ENCODE results near the gene BTBD6. TPM values are rescaled to one million over a fixed set of nuclear protein-coding genes. Genes with fewer than 3 reads are reported as not detected.
A peak's percentile ranks its signal among the peaks of the same experiment; 100 is the strongest.

BTBD6 gene
- total RNA-seq, 1 experiment from 2014 or later = 0.26 TPM

DNA sequence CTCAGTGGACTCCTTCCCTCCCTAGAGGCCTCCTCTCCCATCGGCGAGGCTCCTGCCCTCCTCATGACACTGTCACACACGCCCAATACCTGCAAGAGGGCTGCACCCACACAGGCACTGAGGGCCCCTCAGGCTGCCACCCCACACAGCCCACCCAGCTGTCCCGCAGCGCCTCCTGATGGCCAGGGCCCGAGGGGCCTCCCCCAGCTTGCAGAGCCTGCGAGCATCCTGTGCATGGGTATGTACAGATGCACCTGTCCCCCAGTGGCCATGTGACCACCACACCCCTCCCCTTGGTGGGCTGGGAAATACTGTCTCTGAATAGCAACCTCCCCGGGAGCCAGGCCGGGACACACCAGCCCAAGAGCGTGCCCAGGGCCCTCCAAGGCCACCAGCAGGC is 48.3 kb upstream of the BTBD6 start:
- no peak for DNase-seq (ENCODE audit: low read depth, low spot score)
- no peak for TF ChIP-seq TCF7L2 (IDR thresholded peaks at IDR 0.05; ENCODE audit: low read depth, low read length)
- no peak for TF ChIP-seq SIN3A (IDR thresholded peaks at IDR 0.05; ENCODE audit: borderline replicate concordance, insufficient read depth, low read depth, low read length)
- peak; percentile 42; the same call in 1 of the 2 replicates for TF ChIP-seq CTCF (IDR thresholded peaks at IDR 0.05)
- TF ChIP-seq POLR2AphosphoS5 (IDR thresholded peaks at IDR 0.05; ENCODE audit: low read depth, low read length) = no peak
- no peak for ATAC-seq
- CTCF ChIA-PET = no interaction called here
- intact Hi-C loops (cut with micrococcal nuclease; ENCODE audit: unreplicated experiment) (loop anchor here (5.0 kb wide), 1 partner anchor 82 kb away; no protein-coding TSS in a partner anchor), in situ Hi-C loops (cut with HindIII; ENCODE audit: low pct_unique_long_range_greater_than_20kb, low sequenced_read_pairs) (no loop called here)
- POLR2A ChIA-PET = no interaction called here
- Histone ChIP-seq H3K4me1 (ENCODE audit: control insufficient read depth, insufficient read depth, low read length) (peaks cover 4% of the 10 kb centered on the region; the same call in 1 of the 2 replicates), H3K27ac (ENCODE audit: low read length) (no peak overlapping the region), H3K36me3 (ENCODE audit: control insufficient read depth, insufficient read depth, low read length) (no peaks in the 10 kb centered on the region), H3K9me3 (ENCODE audit: control insufficient read depth, insufficient read depth, low read depth, low read length) (no peaks in the 10 kb centered on the region), H3K4me3 (ENCODE audit: low read depth in 2 of 2, low read length in 2 of 2) (no peak overlapping the region), H3K27me3 (ENCODE audit: control insufficient read depth, insufficient read depth, low read length) (no peaks in the 10 kb centered on the region)
- no TSS peak for BruUV-seq (replicated peaks)

GRCh38 chr14:105200641-105201040 is 47.7 kb upstream of the BTBD6 start:
- no peaks in the 10 kb centered on the region for H3K27me3 ChIP-seq (ENCODE audit: control insufficient read depth, insufficient read depth, low read length)
- no peak overlapping the region for H3K4me3 ChIP-seq (ENCODE audit: low read depth in 2 of 2, low read length in 2 of 2)
- peaks cover 4% of the 10 kb centered on the region; the same call in 1 of the 2 replicates for H3K4me1 ChIP-seq (ENCODE audit: control insufficient read depth, insufficient read depth, low read length)
- BruUV-seq (replicated peaks) = no TSS peak
- ChIA-PET CTCF (no interaction called here), POLR2A (no interaction called here)
- intact Hi-C loops (cut with micrococcal nuclease; ENCODE audit: unreplicated experiment) = loop anchor here (5.0 kb wide), 1 partner anchor 82 kb away; no protein-coding TSS in a partner anchor
- no peaks in the 10 kb centered on the region for H3K36me3 ChIP-seq (ENCODE audit: control insufficient read depth, insufficient read depth, low read length)
- no peak for DNase-seq (ENCODE audit: low read depth, low spot score)
- no peaks in the 10 kb centered on the region for H3K9me3 ChIP-seq (ENCODE audit: control insufficient read depth, insufficient read depth, low read depth, low read length)
- in situ Hi-C loops (cut with HindIII; ENCODE audit: low pct_unique_long_range_greater_than_20kb, low sequenced_read_pairs) = no loop called here
- no peak for ATAC-seq
- no peak overlapping the region for H3K27ac ChIP-seq (ENCODE audit: low read length)
- TF ChIP-seq SIN3A (IDR thresholded peaks at IDR 0.05; ENCODE audit: borderline replicate concordance, insufficient read depth, low read depth, low read length) (no peak), CTCF (IDR thresholded peaks at IDR 0.05) (no peak), TCF7L2 (IDR thresholded peaks at IDR 0.05; ENCODE audit: low read depth, low read length) (no peak), REST (IDR thresholded peaks at IDR 0.05; ENCODE audit: insufficient read depth in 1 of 2, low read depth in 2 of 2, low read length in 1 of 2) (no peak), POLR2AphosphoS5 (IDR thresholded peaks at IDR 0.05; ENCODE audit: low read depth, low read length) (no peak)

Data from Panc1 (cell line).